ENCODE results near the gene TRIM45. TPM values are rescaled to one million over a fixed set of nuclear protein-coding genes. Genes with fewer than 3 reads are reported as not detected.
A peak's percentile ranks its signal among the peaks of the same experiment; 100 is the strongest.

The TRIM45 gene
- total and polyA plus RNA-seq, 8 donors = 0.29 to 6.8 (median 1.9) TPM; not detected in 1

- H3K36me3 ChIP-seq = no peaks in the 10 kb centered on the region
- H3K27me3 ChIP-seq = no peaks in the 10 kb centered on the region
- no peak for DNase-seq
- no peak overlapping the region for H3K4me3 ChIP-seq
- WGBS, 5 donors = 54 to 64% (median 58%) methylated on average over 5 of the region's 5 CpGs
- H3K9me3 ChIP-seq = no peaks in the 10 kb centered on the region
- intact Hi-C loops (cut with DNase I; ENCODE audit: low total_unique reads) = no loop called here
- TF ChIP-seq POLR2AphosphoS5 (IDR thresholded peaks at IDR 0.05) = no peak
- TF ChIP-seq CTCF (IDR thresholded peaks at IDR 0.05) = no peak
- TF ChIP-seq EP300 (IDR thresholded peaks at IDR 0.05) = no peak
- no peak for TF ChIP-seq POLR2A (IDR thresholded peaks at IDR 0.05)
- H3K27ac ChIP-seq = no peak overlapping the region
- peaks cover 0 to 16% (median 2%) of the 10 kb centered on the region in 4 donors for H3K4me1 ChIP-seq
Measured at GRCh38 chr1:117147856-117148588, 26.5 kb upstream of the TRIM45 start.

- H3K4me3 ChIP-seq = no peak overlapping the region
- WGBS, 5 donors = 67 to 77% (median 71%) methylated on average over 4 of the region's 4 CpGs
- DNase-seq = no peak
- intact Hi-C loops (cut with DNase I; ENCODE audit: low total_unique reads) = no loop called here
- no peaks in the 10 kb centered on the region for H3K9me3 ChIP-seq
- peaks cover 0 to 16% (median 2%) of the 10 kb centered on the region in 4 donors for H3K4me1 ChIP-seq
- no peaks in the 10 kb centered on the region for H3K36me3 ChIP-seq
- H3K27me3 ChIP-seq = no peaks in the 10 kb centered on the region
- H3K27ac ChIP-seq = no peak overlapping the region
- TF ChIP-seq POLR2A (IDR thresholded peaks at IDR 0.05) (no peak), CTCF (IDR thresholded peaks at IDR 0.05) (no peak)
Measured at GRCh38 chr1:117147341-117147831, 25.8 kb upstream of the TRIM45 start.

GRCh38 chr1:117146575-117147340 lies 25.2 kb upstream of the TRIM45 start:
- TF ChIP-seq POLR2AphosphoS5 (IDR thresholded peaks at IDR 0.05) (no peak), CTCF (IDR thresholded peaks at IDR 0.05) (no peak), EP300 (IDR thresholded peaks at IDR 0.05) (no peak), POLR2A (IDR thresholded peaks at IDR 0.05) (no peak)
- no peaks in the 10 kb centered on the region for H3K36me3 ChIP-seq
- H3K9me3 ChIP-seq = no peaks in the 10 kb centered on the region
- peaks cover 0 to 16% (median 2%) of the 10 kb centered on the region in 4 donors for H3K4me1 ChIP-seq
- DNase-seq = peak in 1 of 2 donors; percentile 33
- no peak overlapping the region for H3K27ac ChIP-seq
- H3K27me3 ChIP-seq = no peaks in the 10 kb centered on the region
- H3K4me3 ChIP-seq = no peak overlapping the region
- intact Hi-C loops (cut with DNase I; ENCODE audit: low total_unique reads) = no loop called here
- 74 to 77% (median 76%) methylated on average over 8 of the region's 8 CpGs for WGBS, 5 donors

GRCh38 chr1:117146072-117146471 lies 24.5 kb upstream of the TRIM45 start:
- no peak for DNase-seq
- Histone ChIP-seq H3K9me3 (no peaks in the 10 kb centered on the region), H3K27ac (no peak overlapping the region), H3K4me1 (peaks cover 0 to 16% (median 2%) of the 10 kb centered on the region in 4 donors), H3K36me3 (no peaks in the 10 kb centered on the region), H3K27me3 (no peaks in the 10 kb centered on the region), H3K4me3 (no peak overlapping the region)
- intact Hi-C loops (cut with DNase I; ENCODE audit: low total_unique reads) = no loop called here
- no peak for TF ChIP-seq EP300 (IDR thresholded peaks at IDR 0.05)
- TF ChIP-seq POLR2A (IDR thresholded peaks at IDR 0.05) = no peak
- no peak for TF ChIP-seq CTCF (IDR thresholded peaks at IDR 0.05)
- TF ChIP-seq POLR2AphosphoS5 (IDR thresholded peaks at IDR 0.05) = no peak
- WGBS, 5 donors = 86 to 93% (median 88%) methylated on average over 2 of the region's 2 CpGs

Measured in stomach (tissue), 9 donors.